HCT116 (cell line): ENCODE results near the gene TPH1. TPM values are rescaled to one million over a fixed set of nuclear protein-coding genes. Genes with fewer than 3 reads are reported as not detected.

Source experiments
- ATAC-seq: fragments of 200-7000 bp; cut with Tn5 transposase; 2 replicates; pipeline ENCODE4 v1.9.1; 2020; ENCODE audit warnings: mild to moderate bottlenecking, moderate library complexity
- BruUV-seq: library from RNA; stranded (reverse); fragments of 400-500 nt; replicated peaks from 2 replicates; lab custom pipeline; 2021; lab: Mats Ljungman, UMichigan
- CTCF ChIA-PET: fragments of 300-600 bp; sonication (Branson Sonifier 250); formaldehyde crosslinking; loops from one replicate; lab custom pipeline; 2021; ENCODE audit warnings: antibody characterized with exemption; lab: Charles Lee
- POLR2A ChIA-PET: fragments of 300-600, 350-600 bp; sonication (Branson Sonifier 250); formaldehyde crosslinking; loops from one replicate; lab custom pipeline; 2021; ENCODE audit warnings: antibody characterized with exemption; lab: Charles Lee
- RAD21 ChIA-PET, 2 experiments: fragments of 300-600 bp; sonication (Branson Sonifier 250); formaldehyde crosslinking; loops; one replicate each; lab custom pipeline; 2023; ENCODE audit warnings: low total read pairs in 2 of 2; ENCODE audit not compliant: uncharacterized antibody in 2 of 2, unreplicated experiment in 2 of 2, low non-redundant PET in 1 of 2; lab: Charles Lee
- DNase-seq: peaks from one replicate; pipeline ENCODE4 v3.0.0-alpha.2; 2010; ENCODE audit warnings: low read depth, low spot score
- H2AFZ ChIP-seq: fragments of 200-600 bp; shearing (Covaris generic), sonication (generic); 2 replicates; pipeline ENCODE4 v1.6.1; 2017; ENCODE audit warnings: low read depth, mixed run types, mixed read lengths, antibody characterized with exemption, low read length; ENCODE audit not compliant: poor library complexity, severe bottlenecking
- H3K27ac ChIP-seq: 2 replicates; pipeline ENCODE4 v1.5.1; 2012; ENCODE audit warnings: low read depth, low read length
- H3K27me3 ChIP-seq: fragments of 200-600 bp; sonication (generic); 2 replicates; pipeline ENCODE4 v1.6.1; 2016; ENCODE audit warnings: mixed run types, low read length, mixed read lengths; ENCODE audit not compliant: insufficient read depth
- H3K36me3 ChIP-seq, 2 experiments: fragments of 200-500 bp in 1 of 2; fragments of 200-600 bp in 1 of 2; sonication (Bioruptor generic) in 1 of 2; sonication (generic) in 1 of 2; 2 replicates each; pipeline versions ENCODE4 v1.5.1 to v1.6.1; 2014 to 2016; ENCODE audit warnings: low read length in 2 of 2, inconsistent platforms in 1 of 2, mixed read lengths in 1 of 2, mixed run types in 1 of 2; ENCODE audit not compliant: insufficient read depth in 2 of 2, control insufficient read depth in 1 of 2
- H3K4me1 ChIP-seq, 2 experiments: fragments of 200-600 bp in 1 of 2; sonication (generic) in 1 of 2; 2 replicates each; pipeline versions ENCODE4 v1.5.1 to v1.6.1; 2012 to 2017; ENCODE audit warnings: low read length in 2 of 2, inconsistent platforms in 1 of 2, mild to moderate bottlenecking in 1 of 2, mixed read lengths in 1 of 2, mixed run types in 1 of 2, moderate library complexity in 1 of 2; ENCODE audit not compliant: insufficient read depth in 2 of 2, control insufficient read depth in 1 of 2
- H3K4me2 ChIP-seq: fragments of 200-600 bp; sonication (generic); 2 replicates; pipeline ENCODE4 v1.6.1; 2017; ENCODE audit warnings: mixed run types, low read length, mixed read lengths
- H3K4me3 ChIP-seq, 2 experiments: fragments of 200-600 bp in 1 of 2; sonication (generic) in 1 of 2; replicated peaks in 1 of 2; 2 replicates each; pipeline ENCODE4 v1.5.1; 2011 to 2016; ENCODE audit warnings: low read length in 2 of 2, control low read depth in 1 of 2, low read depth in 1 of 2, mild to moderate bottlenecking in 1 of 2, mixed read lengths in 1 of 2, mixed run types in 1 of 2
- H3K79me2 ChIP-seq: fragments of 200-600 bp; sonication (generic); 2 replicates; pipeline ENCODE4 v1.6.1; 2017; ENCODE audit warnings: mild to moderate bottlenecking, mixed run types, low read length, moderate library complexity, mixed read lengths; ENCODE audit not compliant: insufficient read depth
- H3K9ac ChIP-seq: fragments of 200-600 bp; sonication (generic); 2 replicates; pipeline ENCODE4 v1.6.1; 2016; ENCODE audit warnings: low read length, mixed read lengths
- H3K9me2 ChIP-seq: fragments of 200-600 bp; sonication (generic), shearing (Covaris generic); 2 replicates; pipeline ENCODE4 v1.6.1; 2017; ENCODE audit warnings: mixed run types, mild to moderate bottlenecking, moderate library complexity; ENCODE audit not compliant: insufficient read depth
- H3K9me3 ChIP-seq, 2 experiments: fragments of 200-500 bp in 1 of 2; fragments of 200-600 bp in 1 of 2; sonication (Bioruptor generic) in 1 of 2; sonication (generic) in 1 of 2; 2 replicates each; pipeline ENCODE4 v1.6.1; 2014 to 2017; ENCODE audit warnings: low read length in 2 of 2, mixed read lengths in 2 of 2, inconsistent platforms in 1 of 2, low read depth in 1 of 2, mild to moderate bottlenecking in 1 of 2, mixed run types in 1 of 2, moderate library complexity in 1 of 2; ENCODE audit not compliant: control insufficient read depth in 1 of 2, insufficient read depth in 1 of 2
- H4K20me1 ChIP-seq: fragments of 200-600 bp; sonication (generic), shearing (Covaris generic); 2 replicates; pipeline ENCODE4 v1.6.1; 2017; ENCODE audit warnings: mixed run types, mild to moderate bottlenecking, moderate library complexity; ENCODE audit not compliant: insufficient read depth
- ATF3 ChIP-seq: IDR thresholded peaks from 2 replicates; pipeline ENCODE4 v1.6.1; 2012
- POLR2AphosphoS5 ChIP-seq: IDR thresholded peaks from 2 replicates; pipeline ENCODE4 v1.6.1; 2011; ENCODE audit warnings: mild to moderate bottlenecking, low read depth, low read length, moderate library complexity
- RAD21 ChIP-seq: IDR thresholded peaks from 2 replicates; pipeline ENCODE4 v1.6.1; 2012; ENCODE audit warnings: low read depth, mild to moderate bottlenecking
- TCF7L2 ChIP-seq: IDR thresholded peaks from 2 replicates; pipeline ENCODE4 v1.7.0; 2011; ENCODE audit warnings: borderline replicate concordance, inconsistent platforms; ENCODE audit not compliant: insufficient read depth, insufficient read length; ENCODE audit errors: extremely low read depth
- YY1 ChIP-seq: IDR thresholded peaks from 2 replicates; pipeline ENCODE4 v1.6.1; 2011; ENCODE audit warnings: low read length, low read depth, moderate library complexity, mild to moderate bottlenecking; ENCODE audit not compliant: insufficient replicate concordance; ENCODE audit errors: extremely low read depth
- intact Hi-C: fragments of 100-400 bp; cut with micrococcal nuclease; formaldehyde crosslinking; loops from 2 replicates; pipeline ENCODE4 v1.10.0; 2022
- total RNA-seq: library from RNA; stranded (reverse); gene quantifications from one replicate; pipeline ENCODE4 v1.2.1, GENCODE V29; 2021; ENCODE audit not compliant: unreplicated experiment

TPH1 gene
- total RNA-seq, 1 experiment from 2014 or later: 0.42 TPM

- no peak for TF ChIP-seq POLR2AphosphoS5
- no peak for TF ChIP-seq ATF3
- TF ChIP-seq, all 23 proteins: peak for 0
- Histone ChIP-seq H2AFZ (no peak overlapping the region), H3K79me2 (no peaks in the 10 kb centered on the region), H3K9ac (no peak overlapping the region), H3K36me3 (no peaks in the 10 kb centered on the region), H4K20me1 (no peaks in the 10 kb centered on the region), H3K9me2 (no peaks in the 10 kb centered on the region; the same call in 1 of the 2 replicates), H3K9me3 (no peaks in the 10 kb centered on the region), H3K4me2 (no peak overlapping the region), H3K27ac (no peak overlapping the region), H3K4me1 (no peaks in the 10 kb centered on the region), H3K27me3 (no peaks in the 10 kb centered on the region), H3K4me3 (no peak overlapping the region)
- ChIA-PET CTCF (no interaction called here), RAD21 (no interaction called here), POLR2A (no interaction called here)
- BruUV-seq: no TSS peak
- intact Hi-C loops: no loop called here
- DNase-seq (no peak), ATAC-seq (no peak)
These were observed 15.3 kb upstream of the TPH1 start for GRCh38 chr11:18061351-18061750.

GRCh38 chr11:18056561-18057181 lies 10.6 kb upstream of the TPH1 start:
- H3K36me3 ChIP-seq: no peaks in the 10 kb centered on the region
- no peak for TF ChIP-seq TCF7L2
- no peak for TF ChIP-seq RAD21
- TF ChIP-seq YY1: no peak
- RAD21 ChIA-PET: no interaction called here
- BruUV-seq: no TSS peak
- H3K4me3 ChIP-seq: no peak overlapping the region
- H3K4me1 ChIP-seq: no peaks in the 10 kb centered on the region
- H3K9me3 ChIP-seq: no peaks in the 10 kb centered on the region
- H3K27me3 ChIP-seq: no peaks in the 10 kb centered on the region
- DNase-seq: no peak
- H3K4me2 ChIP-seq: no peak overlapping the region
- CTCF ChIA-PET: interaction anchor here (1.5 kb wide), 1 partner anchor 58 kb away, joined by 3 read pairs; no protein-coding TSS in a partner anchor
- ATAC-seq: no peak
- no peak overlapping the region for H3K9ac ChIP-seq
- no peaks in the 10 kb centered on the region; the same call in 1 of the 2 replicates for H3K9me2 ChIP-seq
- H3K79me2 ChIP-seq: no peaks in the 10 kb centered on the region
- H3K27ac ChIP-seq: no peak overlapping the region
- no peak overlapping the region for H2AFZ ChIP-seq
- intact Hi-C loops: no loop called here
- no peaks in the 10 kb centered on the region for H4K20me1 ChIP-seq
- POLR2A ChIA-PET: no interaction called here
